Stomach (tissue), 9 donors: ENCODE measurements around the gene ANKFN1. TPM values are rescaled to one million over a fixed set of nuclear protein-coding genes. Genes with fewer than 3 reads are reported as not detected.
A peak's percentile ranks its signal among the peaks of the same experiment; 100 is the strongest.

Source experiments
- DNase-seq, 2 donors: peaks; one replicate each; pipeline versions ENCODE4 v3.0.0 to v3.0.0-alpha.2; 2013 to 2019
- H3K27ac ChIP-seq, 5 donors: fragments of 200-600 bp in 4 of 5; sonication (generic) in 4 of 5; one replicate each; pipeline ENCODE4 v1.5.1; 2013 to 2019; ENCODE audit warnings: mild to moderate bottlenecking in 1 of 5, moderate library complexity in 1 of 5
- H3K27me3 ChIP-seq, 3 donors: fragments of 200-600 bp; sonication (generic); one replicate each; pipeline ENCODE4 v1.5.1; 2017 to 2019; ENCODE audit warnings: mixed run types in 1 of 3
- H3K36me3 ChIP-seq, 4 donors: fragments of 200-600 bp; sonication (generic); 1 replicate in 3 of 4; 2 replicates in 1 of 4; pipeline ENCODE4 v1.5.1; 2016 to 2019
- H3K4me1 ChIP-seq, 4 donors: fragments of 200-600 bp; sonication (generic); one replicate each; pipeline ENCODE4 v1.5.1; 2016 to 2019
- H3K4me3 ChIP-seq, 4 donors: fragments of 200-600 bp; sonication (generic) in 3 of 4; one replicate each; pipeline ENCODE4 v1.5.1; 2016 to 2019; ENCODE audit warnings: mild to moderate bottlenecking in 1 of 4
- H3K9me3 ChIP-seq, 4 donors: fragments of 200-600 bp; sonication (generic); one replicate each; pipeline ENCODE4 v1.5.1; 2016 to 2019
- CTCF ChIP-seq, 7 experiments: fragments of 450-650 bp in 4 of 7; fragments of 200-600 bp in 3 of 7; sonication (generic) in 3 of 7; IDR thresholded peaks; one replicate each; pipeline ENCODE4 v1.5.1; 2016 to 2019; ENCODE audit warnings: antibody characterized with exemption in 7 of 7, control low read depth in 2 of 7, mild to moderate bottlenecking in 1 of 7
- EP300 ChIP-seq: sonication (generic); formaldehyde crosslinking; IDR thresholded peaks from one replicate; pipeline ENCODE4 v1.6.1; 2017; ENCODE audit warnings: antibody characterized with exemption
- POLR2A ChIP-seq, 4 donors: fragments of 450-650 bp; IDR thresholded peaks; one replicate each; pipeline ENCODE4 v1.6.1; 2016; ENCODE audit warnings: antibody characterized with exemption in 4 of 4, control low read depth in 2 of 4, mild to moderate bottlenecking in 1 of 4, moderate library complexity in 1 of 4
- POLR2AphosphoS5 ChIP-seq, 3 donors: sonication (generic); formaldehyde crosslinking; IDR thresholded peaks; one replicate each; pipeline ENCODE4 v1.6.1; 2016; ENCODE audit warnings: antibody characterized with exemption in 3 of 3
- WGBS, 5 donors: extraction: QIAGEN DNeasy Blood & Tissue Kit in 3 of 5; methylation state at CpG; one replicate each; pipeline versions ENCODE4 v1.1.5 to v1.1.7; 2013 to 2018; 5-methylcytosine and 5-hydroxymethylcytosine counted together
- intact Hi-C: fragments of 100-400 bp; cut with DNase I; formaldehyde crosslinking; loops from one replicate; pipeline ENCODE4 v1.15.1; 2023; ENCODE audit warnings: low total_unique reads
- polyA plus RNA-seq, 3 donors: library from polyadenylated mRNA; stranded (reverse); fragments of 200-250 nt; gene quantifications; one replicate each; pipeline ENCODE4 v1.2.3, GENCODE V29; 2013
- total RNA-seq, 5 donors: library from RNA; depleted of rRNA; stranded (reverse); fragments of >200 nt; gene quantifications; one replicate each; pipeline versions ENCODE4 v1.1.0 to v1.2.3, GENCODE V29; 2014 to 2016
- donor health status: healthy with polysubstance abuse.
- donor health status: Bipolar disorder and iron deficiency.
- donor health status: healthy.

Gene ANKFN1
- total and polyA plus RNA-seq, 8 donors: 0.10 to 2.9 (median 1.3) TPM; not detected in 4

GRCh38 chr17:56434610-56435009 lies 281.3 kb downstream of the ANKFN1 start:
- 81 to 91% (median 89%) methylated on average over 10 of the region's 10 CpGs for WGBS, 5 donors
- TF ChIP-seq POLR2AphosphoS5 (IDR thresholded peaks at IDR 0.05) (no peak), POLR2A (IDR thresholded peaks at IDR 0.05) (no peak)
- intact Hi-C loops: no loop called here

GRCh38 chr17:56436142-56436541 lies 282.9 kb downstream of the ANKFN1 start:
- Histone ChIP-seq H3K4me1 (no peaks in the 10 kb centered on the region), H3K27ac (no peak overlapping the region), H3K27me3 (no peaks in the 10 kb centered on the region), H3K9me3 (no peaks in the 10 kb centered on the region), H3K36me3 (no peaks in the 10 kb centered on the region), H3K4me3 (no peak overlapping the region)
- TF ChIP-seq CTCF (IDR thresholded peaks at IDR 0.05): no peak
- TF ChIP-seq POLR2A (IDR thresholded peaks at IDR 0.05): no peak
- TF ChIP-seq EP300: no peak
- no peak for TF ChIP-seq POLR2AphosphoS5 (IDR thresholded peaks at IDR 0.05)
- intact Hi-C loops: no loop called here
- no peak for DNase-seq
- WGBS, 5 donors: 88 to 94% (median 93%) methylated on average over 4 of the region's 4 CpGs

More at GRCh38 chr17:56434610-56435009, 281.3 kb downstream of the ANKFN1 start:
- Histone ChIP-seq H3K4me1 (no peaks in the 10 kb centered on the region), H3K27me3 (no peaks in the 10 kb centered on the region), H3K4me3 (no peak overlapping the region), H3K36me3 (no peaks in the 10 kb centered on the region), H3K9me3 (no peaks in the 10 kb centered on the region), H3K27ac (no peak overlapping the region)
- DNase-seq: no peak

GRCh38 chr17:56440419-56440818 lies 287.1 kb downstream of the ANKFN1 start:
- Histone ChIP-seq H3K4me3 (no peak overlapping the region), H3K36me3 (no peaks in the 10 kb centered on the region), H3K4me1 (no peaks in the 10 kb centered on the region), H3K27ac (no peak overlapping the region), H3K27me3 (no peaks in the 10 kb centered on the region), H3K9me3 (no peaks in the 10 kb centered on the region)
- TF ChIP-seq POLR2A (IDR thresholded peaks at IDR 0.05): no peak
- no peak for TF ChIP-seq POLR2AphosphoS5 (IDR thresholded peaks at IDR 0.05)
- TF ChIP-seq EP300: no peak
- no peak for TF ChIP-seq CTCF (IDR thresholded peaks at IDR 0.05)
- no peak for DNase-seq
- WGBS, 5 donors: 17 to 32% (median 23%) methylated on average over 2 of the region's 2 CpGs
- intact Hi-C loops: no loop called here

- H3K36me3 ChIP-seq: no peaks in the 10 kb centered on the region
- no peaks in the 10 kb centered on the region for H3K27me3 ChIP-seq
- intact Hi-C loops: no loop called here
- no peaks in the 10 kb centered on the region for H3K9me3 ChIP-seq
- peak in 1 of 2 donors; percentile 38 for DNase-seq
- no peak overlapping the region for H3K4me3 ChIP-seq
- H3K27ac ChIP-seq: no peak overlapping the region
- no peaks in the 10 kb centered on the region for H3K4me1 ChIP-seq
- WGBS, 5 donors: 21 to 44% (median 32%) methylated on average over 3 of the region's 3 CpGs
- no peak for TF ChIP-seq CTCF (IDR thresholded peaks at IDR 0.05)
- TF ChIP-seq POLR2AphosphoS5 (IDR thresholded peaks at IDR 0.05): no peak
- TF ChIP-seq POLR2A (IDR thresholded peaks at IDR 0.05): no peak
- TF ChIP-seq EP300: no peak
These were observed 288.0 kb downstream of the ANKFN1 start for GRCh38 chr17:56441308-56441707.

- WGBS, 5 donors: 71 to 81% (median 73%) methylated on average over 9 of the region's 9 CpGs
- no peak overlapping the region for H3K27ac ChIP-seq
- DNase-seq: no peak
- no peaks in the 10 kb centered on the region for H3K36me3 ChIP-seq
- H3K4me1 ChIP-seq: no peaks in the 10 kb centered on the region
- intact Hi-C loops: no loop called here
- no peak for TF ChIP-seq POLR2A (IDR thresholded peaks at IDR 0.05)
- no peak for TF ChIP-seq CTCF (IDR thresholded peaks at IDR 0.05)
- no peaks in the 10 kb centered on the region for H3K27me3 ChIP-seq
- H3K9me3 ChIP-seq: no peaks in the 10 kb centered on the region
- H3K4me3 ChIP-seq: no peak overlapping the region
These were observed 292.6 kb downstream of the ANKFN1 start for GRCh38 chr17:56445692-56446411.
